Endothelial cell of umbilical vein (primary cell): ENCODE data around the gene TRIP11. TPM values are rescaled to one million over a fixed set of nuclear protein-coding genes. Genes with fewer than 3 reads are reported as not detected.

ENCODE experiments used
- BruUV-seq: library from RNA; stranded (reverse); fragments of 400-500 nt; replicated peaks from 2 replicates; lab custom pipeline; 2021; lab: Mats Ljungman, UMichigan
- CTCF ChIA-PET: fragments of 300-600, 350-600 bp; sonication (Branson Sonifier 250); formaldehyde crosslinking; loops from one replicate; lab custom pipeline; 2021; ENCODE audit warnings: antibody characterized with exemption, inconsistent platforms; lab: Charles Lee
- POLR2A ChIA-PET: fragments of 300-600, 350-600 bp; sonication (Branson Sonifier 250); formaldehyde crosslinking; loops from one replicate; lab custom pipeline; 2021; ENCODE audit warnings: antibody characterized with exemption, inconsistent platforms; lab: Charles Lee
- DNase-seq: peaks from one replicate; pipeline ENCODE4 v3.0.0-alpha.2; 2011; ENCODE audit warnings: low read depth, low spot score
- FAIRE-seq: peaks from 2 replicates; lab custom pipeline; 2011; peaks lifted over from hg19 to GRCh38; lab: Jason Lieb, UNC
- H2AFZ ChIP-seq: 2 replicates; pipeline ENCODE4 v1.6.0; 2012; ENCODE audit warnings: low read depth, low read length, control low read depth, inconsistent platforms
- H3K27ac ChIP-seq: 2 replicates; pipeline ENCODE4 v1.5.1; 2011; ENCODE audit warnings: low read depth, mild to moderate bottlenecking, control low read depth, low read length, moderate library complexity; ENCODE audit not compliant: insufficient read depth
- H3K27me3 ChIP-seq, 2 experiments: 2 replicates each; pipeline versions ENCODE4 v1.6.0 to v1.6.1; 2011; ENCODE audit warnings: low read length in 2 of 2, mixed read lengths in 1 of 2; ENCODE audit not compliant: control insufficient read depth in 2 of 2, insufficient read depth in 2 of 2
- H3K36me3 ChIP-seq, 2 experiments: 2 replicates in 1 of 2; 3 replicates in 1 of 2; pipeline ENCODE4 v1.5.1; 2011; ENCODE audit warnings: low read length in 2 of 2, mild to moderate bottlenecking in 1 of 2, moderate library complexity in 1 of 2; ENCODE audit not compliant: control insufficient read depth in 2 of 2, insufficient read depth in 2 of 2; ENCODE audit errors: extremely low read depth in 1 of 2
- H3K4me1 ChIP-seq: 3 replicates; pipeline ENCODE4 v1.5.1; 2011; ENCODE audit warnings: mild to moderate bottlenecking, low read length; ENCODE audit not compliant: control insufficient read depth, insufficient read depth; ENCODE audit errors: extremely low read depth
- H3K4me2 ChIP-seq: 2 replicates; pipeline ENCODE4 v1.6.1; 2011; ENCODE audit warnings: low read length, control low read depth, mixed read lengths; ENCODE audit not compliant: insufficient read depth
- H3K4me3 ChIP-seq, 3 experiments: fragments of 200-600 bp in 1 of 3; sonication (generic), shearing (Covaris generic) in 1 of 3; replicated peaks in 1 of 3; 2 replicates each; pipeline ENCODE4 v1.5.1; 2011 to 2016; ENCODE audit warnings: control low read depth in 3 of 3, low read length in 3 of 3, mild to moderate bottlenecking in 2 of 3, inconsistent platforms in 1 of 3, low read depth in 1 of 3, moderate library complexity in 1 of 3; ENCODE audit not compliant: insufficient read depth in 1 of 3
- H3K79me2 ChIP-seq: 2 replicates; pipeline ENCODE4 v1.6.0; 2012; ENCODE audit warnings: low read length, inconsistent platforms; ENCODE audit not compliant: control insufficient read depth, insufficient read depth
- H3K9ac ChIP-seq: replicated peaks from 2 replicates; pipeline ENCODE3; 2011; ENCODE audit warnings: low read length, control low read depth; ENCODE audit not compliant: insufficient read depth; ENCODE audit errors: extremely low read depth
- H3K9me1 ChIP-seq: replicated peaks from 3 replicates; pipeline ENCODE4 v1.6.0; 2011; ENCODE audit warnings: mild to moderate bottlenecking, low read length; ENCODE audit not compliant: control insufficient read depth, insufficient read depth; ENCODE audit errors: extremely low read depth
- H3K9me3 ChIP-seq: replicated peaks from 2 replicates; pipeline ENCODE4 v1.5.1; 2012; ENCODE audit warnings: low read length, inconsistent platforms; ENCODE audit not compliant: control insufficient read depth, insufficient read depth
- H4K20me1 ChIP-seq: replicated peaks from 2 replicates; pipeline ENCODE3; 2011; ENCODE audit warnings: mild to moderate bottlenecking, low read length; ENCODE audit not compliant: control insufficient read depth, insufficient read depth; ENCODE audit errors: extremely low read depth
- EZH2 ChIP-seq: IDR thresholded peaks from 2 replicates; pipeline ENCODE4 v1.6.1; 2012; ENCODE audit warnings: borderline replicate concordance, low read depth, mild to moderate bottlenecking, moderate library complexity, low read length, inconsistent platforms; ENCODE audit not compliant: severe bottlenecking
- FOS ChIP-seq: IDR thresholded peaks from 2 replicates; pipeline ENCODE4 v1.6.1; 2011; ENCODE audit warnings: mild to moderate bottlenecking, low read length, moderate library complexity, borderline replicate concordance; ENCODE audit not compliant: insufficient read depth
- GATA2 ChIP-seq: IDR thresholded peaks from 2 replicates; pipeline ENCODE4 v1.7.0; 2011; ENCODE audit warnings: low read depth, mild to moderate bottlenecking, moderate library complexity, mixed read lengths, low read length; ENCODE audit not compliant: insufficient read length, insufficient read depth
- JUN ChIP-seq: IDR thresholded peaks from 2 replicates; pipeline ENCODE4 v1.6.1; 2011; ENCODE audit warnings: borderline replicate concordance, low read depth; ENCODE audit not compliant: insufficient read length, insufficient read depth
- MYC ChIP-seq: IDR thresholded peaks from one replicate; pipeline ENCODE4 v1.6.1; 2011; ENCODE audit warnings: mild to moderate bottlenecking, low read depth, low read length
- POLR2A ChIP-seq: IDR thresholded peaks from 2 replicates; pipeline ENCODE4 v1.6.1; 2012; ENCODE audit warnings: low read depth, mild to moderate bottlenecking, control low read depth, low read length
- POLR2AphosphoS5 ChIP-seq: IDR thresholded peaks from 2 replicates; pipeline ENCODE4 v1.6.1; 2012; ENCODE audit warnings: low read depth, mild to moderate bottlenecking, control low read depth, low read length, moderate library complexity; ENCODE audit not compliant: insufficient read depth
- dilution Hi-C: fragments of 300-500 bp; cut with MboI; formaldehyde crosslinking; loops from one replicate; pipeline ENCODE4 v1.15.0; 2019; ENCODE audit warnings: low sequenced_read_pairs; ENCODE audit not compliant: extremely low pct_ligation_motif_present
- intact Hi-C: fragments of 100-400 bp; cut with micrococcal nuclease; formaldehyde crosslinking; loops from one replicate; pipeline ENCODE4 v1.10.0; 2022
- polyA plus RNA-seq, 4 experiments: library from polyadenylated mRNA; depleted of rRNA in 3 of 4; stranded (reverse) in 3 of 4; unstranded in 1 of 4; fragments of >200 nt; gene quantifications; 2 replicates each; pipeline versions ENCODE4 v1.2.1 to v1.2.3, GENCODE V29; 2011 to 2012; ENCODE audit warnings: missing spikeins in 1 of 4
- total RNA-seq: library from RNA; stranded (reverse); gene quantifications from 2 replicates; pipeline ENCODE4 v1.2.3, GENCODE V29; 2021
- TF ChIP-seq, protein P1 (sequence below), 2 donors: IDR thresholded peaks; 1 replicate in 1 of 2; 2 replicates in 1 of 2; pipeline ENCODE4 v1.5.1; 2011; ENCODE audit warnings: low read length in 2 of 2, mild to moderate bottlenecking in 2 of 2, moderate library complexity in 2 of 2, control low read depth in 1 of 2, inconsistent platforms in 1 of 2, low read depth in 1 of 2; ENCODE audit not compliant: insufficient read depth in 1 of 2; ENCODE audit errors: extremely low read depth in 1 of 2
- TF ChIP-seq, protein P2 (sequence below): IDR thresholded peaks from 2 replicates; pipeline ENCODE4 v1.6.1; 2011; ENCODE audit not compliant: insufficient read depth, insufficient read length

The TRIP11 gene
- total and polyA plus RNA-seq, 2 donors (not counting 3 experiments of a cell fraction or from before 2014, with no cell fraction given), result 7.0 to 58.0 TPM

DNA sequence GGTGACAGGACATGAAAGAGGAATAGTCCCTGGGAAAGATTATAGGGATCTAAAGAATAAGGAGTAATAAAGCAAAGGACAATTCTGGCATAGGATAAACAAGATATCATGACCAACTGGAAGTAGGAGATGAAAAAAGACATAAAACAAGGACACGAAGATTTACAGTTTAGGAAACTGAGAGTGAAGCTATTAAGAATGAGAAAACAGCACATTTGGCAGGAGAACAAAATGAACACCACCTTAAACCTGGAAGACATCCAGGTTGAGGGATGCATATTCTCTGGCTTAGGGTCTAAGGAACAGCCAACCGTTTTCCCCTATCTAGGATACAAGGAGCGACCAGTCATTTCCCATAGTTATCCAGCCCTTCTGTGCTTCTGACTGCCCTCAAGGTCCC, 1.9 kb downstream of the TRIP11 start:
- intact Hi-C loops, result loop anchor here (1.0 to 2.0 kb wide), 2 partner anchors 10 to 41 kb away; no protein-coding TSS in a partner anchor
- Histone ChIP-seq H4K20me1 (no peaks in the 10 kb centered on the region), H3K79me2 (peaks cover 57% of the 10 kb centered on the region), H3K27me3 (no peaks in the 10 kb centered on the region), H3K9me3 (no peaks in the 10 kb centered on the region), H2AFZ (no peak overlapping the region), H3K36me3 (no peaks in the 10 kb centered on the region), H3K4me1 (peaks cover 16% of the 10 kb centered on the region), H3K4me2 (peak overlapping the region; percentile 93), H3K9ac (no peak overlapping the region), H3K27ac (no peak overlapping the region), H3K9me1 (no peaks in the 10 kb centered on the region), H3K4me3 (peak overlapping the region in 2 of 3 experiments; percentile 1 to 96)
- FAIRE-seq (no peak), DNase-seq (peak; percentile 14)
- CTCF ChIA-PET, result interaction anchor here (1.3 kb wide), 1 partner anchor 68 kb away, joined by 5 read pairs; the partner anchor contains the start of gene ATXN3
- no TSS peak for BruUV-seq
- dilution Hi-C loops, result no loop called here
- TF ChIP-seq MYC (no peak), POLR2AphosphoS5 (no peak)
- POLR2A ChIA-PET, result no interaction called here

DNA sequence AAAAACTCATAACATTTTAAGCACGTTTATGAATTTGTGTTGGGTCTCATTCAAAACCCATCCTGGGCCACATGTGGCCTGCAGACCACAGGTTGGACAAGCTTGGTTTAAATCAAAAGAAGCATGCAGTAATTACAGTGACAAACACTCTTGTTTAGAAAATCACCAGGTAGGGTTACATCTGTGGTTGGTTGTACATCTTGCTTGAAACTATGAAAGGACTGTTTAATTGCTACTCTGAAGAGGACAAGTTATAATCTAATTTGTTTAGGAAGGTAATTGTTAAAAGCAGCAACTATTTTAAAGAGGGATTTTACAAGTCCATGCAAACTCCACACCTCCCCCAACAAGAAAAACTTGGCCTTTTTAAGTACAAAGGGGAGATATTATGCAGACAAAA, 4.0 kb downstream of the TRIP11 start:
- CTCF ChIA-PET, result interaction anchor here (1.1 kb wide), 1 partner anchor 20 kb away, joined by 3 read pairs; no protein-coding TSS in a partner anchor
- POLR2A ChIA-PET, result no interaction called here

More for the DNA sequence above, 4.0 kb downstream of the TRIP11 start:
- Histone ChIP-seq H3K4me2 (no peak overlapping the region), H3K27me3 (no peaks in the 10 kb centered on the region), H3K36me3 (no peaks in the 10 kb centered on the region), H3K9me3 (no peaks in the 10 kb centered on the region), H4K20me1 (no peaks in the 10 kb centered on the region), H3K4me3 (no peak overlapping the region), H3K79me2 (peaks cover 57% of the 10 kb centered on the region), H3K27ac (no peak overlapping the region), H3K9ac (no peak overlapping the region), H3K4me1 (peaks cover 15% of the 10 kb centered on the region), H3K9me1 (no peaks in the 10 kb centered on the region), H2AFZ (no peak overlapping the region)
- BruUV-seq, result no TSS peak
- FAIRE-seq (no peak), DNase-seq (no peak)
- dilution Hi-C loops, result no loop called here
- TF ChIP-seq MYC, result no peak
- TF ChIP-seq JUN, result no peak
- no peak for TF ChIP-seq POLR2AphosphoS5
- no peak for TF ChIP-seq FOS
- TF ChIP-seq, protein P1, sequence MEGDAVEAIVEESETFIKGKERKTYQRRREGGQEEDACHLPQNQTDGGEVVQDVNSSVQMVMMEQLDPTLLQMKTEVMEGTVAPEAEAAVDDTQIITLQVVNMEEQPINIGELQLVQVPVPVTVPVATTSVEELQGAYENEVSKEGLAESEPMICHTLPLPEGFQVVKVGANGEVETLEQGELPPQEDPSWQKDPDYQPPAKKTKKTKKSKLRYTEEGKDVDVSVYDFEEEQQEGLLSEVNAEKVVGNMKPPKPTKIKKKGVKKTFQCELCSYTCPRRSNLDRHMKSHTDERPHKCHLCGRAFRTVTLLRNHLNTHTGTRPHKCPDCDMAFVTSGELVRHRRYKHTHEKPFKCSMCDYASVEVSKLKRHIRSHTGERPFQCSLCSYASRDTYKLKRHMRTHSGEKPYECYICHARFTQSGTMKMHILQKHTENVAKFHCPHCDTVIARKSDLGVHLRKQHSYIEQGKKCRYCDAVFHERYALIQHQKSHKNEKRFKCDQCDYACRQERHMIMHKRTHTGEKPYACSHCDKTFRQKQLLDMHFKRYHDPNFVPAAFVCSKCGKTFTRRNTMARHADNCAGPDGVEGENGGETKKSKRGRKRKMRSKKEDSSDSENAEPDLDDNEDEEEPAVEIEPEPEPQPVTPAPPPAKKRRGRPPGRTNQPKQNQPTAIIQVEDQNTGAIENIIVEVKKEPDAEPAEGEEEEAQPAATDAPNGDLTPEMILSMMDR (IDR thresholded peaks at IDR 0.05; ENCODE audit: extremely low read depth in 1 of 2, insufficient read depth in 1 of 2, low read depth in 1 of 2, low read length in 2 of 2), result no peak
- TF ChIP-seq, protein P2, sequence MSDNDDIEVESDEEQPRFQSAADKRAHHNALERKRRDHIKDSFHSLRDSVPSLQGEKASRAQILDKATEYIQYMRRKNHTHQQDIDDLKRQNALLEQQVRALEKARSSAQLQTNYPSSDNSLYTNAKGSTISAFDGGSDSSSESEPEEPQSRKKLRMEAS, result no peak
- TF ChIP-seq GATA2, result no peak
- TF ChIP-seq EZH2, result no peak
- no peak for TF ChIP-seq POLR2A
- intact Hi-C loops, result no loop called here
